Measurements from ENCODE around the gene MYCBP.
"Not testable (repeated sequence)": the region's sequence is repeated elsewhere in the genome, so short reads cannot be mapped to it uniquely, and the experiment has no call there.

MYCBP gene

DNA sequence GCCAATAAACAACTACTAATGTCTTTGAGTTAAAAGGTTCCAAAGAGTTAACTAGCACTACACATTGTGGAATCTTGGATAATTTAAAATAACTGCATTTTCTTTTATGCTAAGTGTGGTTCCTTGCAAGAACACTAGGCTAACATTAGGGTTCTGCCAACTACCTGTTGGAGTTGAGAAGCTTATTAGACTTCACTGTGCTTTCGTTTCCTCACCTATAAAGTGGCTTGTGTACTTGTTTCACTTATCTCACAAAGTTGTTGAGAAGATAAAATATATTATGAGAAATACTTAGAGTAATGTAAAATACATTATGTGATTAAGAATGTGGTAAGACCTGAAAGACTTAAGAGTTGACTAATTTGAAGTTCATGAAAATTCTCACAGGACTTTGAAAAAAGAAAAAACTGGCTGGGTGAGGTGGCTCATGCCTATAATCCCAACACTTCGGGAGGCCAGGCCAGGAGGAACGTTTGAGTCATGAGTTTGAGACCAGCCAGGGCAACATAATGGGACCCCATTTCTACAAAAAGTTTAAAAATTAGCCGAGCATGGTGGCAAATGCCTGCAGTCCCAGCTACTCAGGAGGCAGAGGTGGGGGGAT, 7.9 kb downstream of the MYCBP start:
- DNase-seq = no peak

DNA sequence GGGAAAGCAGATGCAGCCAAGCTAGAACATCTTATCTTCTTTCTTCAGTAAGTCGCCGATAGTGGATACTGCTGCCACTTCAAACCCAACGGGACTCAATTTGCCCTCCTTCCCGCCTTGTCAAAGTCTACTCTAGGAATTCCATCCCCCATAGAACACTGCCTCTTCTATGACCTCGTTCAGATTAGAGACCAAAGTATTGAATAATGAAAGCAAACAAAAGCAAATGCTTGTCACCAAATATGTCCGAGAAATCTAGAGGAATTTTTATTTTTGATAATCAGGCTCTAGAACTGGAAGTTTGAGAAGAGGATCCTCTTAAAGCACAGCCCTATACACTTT, 12.7 kb downstream of the MYCBP start:
- no peak for DNase-seq

DNA sequence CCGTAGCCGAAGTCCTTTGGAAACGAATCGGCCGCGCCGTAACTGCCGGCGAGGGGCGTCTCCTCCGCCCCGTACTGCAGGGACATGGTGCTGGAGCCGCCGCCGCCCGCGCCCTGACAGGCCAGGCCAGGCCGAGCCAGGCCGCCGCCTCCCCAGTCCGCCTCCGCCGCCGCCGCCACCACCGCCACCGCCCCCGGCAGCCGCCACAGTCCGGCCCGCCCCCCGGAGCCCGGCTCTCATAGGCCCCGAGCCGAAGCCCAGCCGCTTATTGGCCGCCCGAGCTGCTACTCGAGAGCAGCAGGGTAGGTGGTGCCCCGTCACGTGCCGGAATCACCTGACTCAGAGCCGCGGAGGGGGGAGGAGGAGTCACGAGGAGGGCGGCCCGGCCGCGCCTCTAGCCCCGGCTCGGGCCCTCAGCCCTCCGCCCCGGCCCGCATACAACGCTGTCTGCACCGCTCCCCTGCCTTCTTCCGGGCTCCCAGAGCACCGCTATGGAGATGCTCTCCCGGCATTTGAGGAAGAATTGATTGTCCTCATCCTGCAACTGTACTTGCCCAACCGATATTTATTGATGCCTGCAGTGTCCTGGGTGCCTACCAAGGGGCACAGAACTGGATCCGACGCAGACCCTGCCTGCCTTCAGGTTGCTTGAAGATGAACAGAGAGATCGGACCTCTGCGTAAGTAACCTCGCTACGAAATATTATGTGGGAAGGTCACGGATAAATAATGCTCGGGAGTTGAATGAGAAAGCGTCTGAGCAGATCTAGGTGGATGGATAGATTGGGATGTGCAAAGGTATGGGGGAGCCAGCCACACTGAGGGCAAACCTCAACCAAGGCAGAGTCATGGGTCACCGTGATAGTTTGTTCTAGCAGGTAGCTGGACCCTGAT, 13.3 kb downstream of the MYCBP start, which contains the start of gene RRAGC:
Gene RRAGC (minus strand): TSS at position 212 of the 893 bp plus-strand sequence. CDS start 126 bp downstream, at position 86.
- peak; percentile 97 to 98 for DNase-seq

DNA sequence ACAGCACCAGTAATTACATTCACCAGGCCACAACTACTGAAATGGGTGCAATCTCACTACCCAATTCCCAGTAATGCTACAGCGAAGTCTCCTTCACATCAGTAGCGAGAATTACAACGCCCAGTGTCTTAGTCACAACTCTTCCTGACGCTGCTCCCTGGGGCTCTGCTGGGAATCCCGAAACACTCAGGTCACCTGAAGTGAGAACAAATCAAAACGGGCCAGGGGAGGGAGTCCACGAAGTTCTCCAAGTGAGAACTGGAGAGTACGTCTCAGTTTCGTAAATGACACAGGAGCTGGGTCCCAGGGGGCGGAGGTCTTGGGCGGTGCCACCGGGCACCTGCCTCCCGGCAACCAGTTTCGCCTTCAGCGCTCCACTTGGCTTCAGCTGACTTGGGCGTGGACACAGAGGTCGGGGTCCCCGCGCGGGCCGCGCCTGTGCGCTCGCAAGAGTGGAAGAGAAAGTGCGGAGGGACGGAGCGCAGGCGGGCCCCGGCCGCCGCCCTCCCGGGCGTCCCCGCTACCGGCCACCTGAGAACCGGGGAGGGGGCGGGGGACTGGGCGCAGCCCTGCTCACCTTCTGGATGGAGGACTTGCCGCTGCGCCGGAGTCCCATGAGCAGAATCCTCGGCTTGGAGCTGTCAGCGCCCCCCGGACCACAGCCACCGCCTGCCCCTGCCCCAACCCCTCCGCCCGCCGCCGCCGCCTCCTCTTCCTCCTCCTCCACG, 14.2 kb downstream of the MYCBP start:
- peak; percentile 28 to 34 for DNase-seq

DNA sequence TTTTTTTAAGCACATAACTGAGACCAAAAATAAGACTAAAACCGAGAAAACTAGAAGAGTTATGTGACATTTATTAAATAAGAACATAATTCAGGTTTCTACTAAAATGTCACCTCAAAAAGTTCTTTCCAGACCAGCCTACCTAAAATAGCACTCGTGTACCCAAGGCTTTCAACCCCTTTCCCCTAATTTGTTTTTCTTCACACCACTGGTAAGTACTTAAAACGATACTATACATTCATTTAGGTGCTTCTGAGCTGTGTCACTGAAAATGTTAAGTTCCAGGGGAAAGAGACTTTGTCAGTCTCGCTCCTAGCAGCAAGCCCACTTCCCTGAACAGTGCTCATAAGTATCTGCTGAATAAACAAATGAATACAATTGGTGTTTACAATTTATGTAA, 20.4 kb downstream of the MYCBP start:
- no peak for DNase-seq

DNA sequence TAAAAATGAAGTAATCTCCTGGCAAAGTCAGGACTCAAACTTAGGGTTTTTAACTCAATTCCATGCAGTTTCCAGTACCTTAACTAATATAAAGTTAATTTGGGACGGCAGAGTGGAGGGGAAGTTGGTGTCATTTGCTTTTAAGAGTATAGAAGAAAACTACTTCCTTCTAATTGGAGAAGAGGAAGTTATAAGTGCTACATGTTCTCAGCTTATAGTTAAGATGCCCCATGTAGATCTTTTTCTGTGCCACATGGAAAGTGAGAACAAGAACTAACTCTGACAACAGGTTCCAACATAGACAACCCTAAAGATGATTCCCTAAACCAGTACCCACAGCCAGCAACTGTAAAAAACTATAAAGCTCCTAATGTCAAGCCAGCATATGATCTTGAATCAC, 25.1 kb downstream of the MYCBP start:
- DNase-seq = no peak

DNA sequence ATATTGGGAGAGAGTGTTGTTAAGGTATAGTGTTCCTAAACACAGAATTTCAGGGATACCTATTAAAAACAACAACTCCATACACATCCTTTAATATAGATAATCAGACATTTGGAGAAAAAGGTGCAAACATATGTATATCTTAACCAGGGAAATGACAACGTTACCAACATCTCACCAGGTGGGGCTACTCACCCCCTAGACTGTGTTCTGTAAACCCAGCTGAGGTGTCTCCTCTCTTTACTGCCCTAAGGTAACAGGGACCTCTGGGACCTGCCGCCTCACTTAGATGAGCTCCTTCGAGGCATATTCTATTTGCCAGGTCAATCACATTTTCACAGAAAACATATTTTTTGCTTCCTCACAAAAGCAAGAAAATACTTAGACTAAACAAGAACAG, 26.9 kb downstream of the MYCBP start:
- no peak for DNase-seq

DNA sequence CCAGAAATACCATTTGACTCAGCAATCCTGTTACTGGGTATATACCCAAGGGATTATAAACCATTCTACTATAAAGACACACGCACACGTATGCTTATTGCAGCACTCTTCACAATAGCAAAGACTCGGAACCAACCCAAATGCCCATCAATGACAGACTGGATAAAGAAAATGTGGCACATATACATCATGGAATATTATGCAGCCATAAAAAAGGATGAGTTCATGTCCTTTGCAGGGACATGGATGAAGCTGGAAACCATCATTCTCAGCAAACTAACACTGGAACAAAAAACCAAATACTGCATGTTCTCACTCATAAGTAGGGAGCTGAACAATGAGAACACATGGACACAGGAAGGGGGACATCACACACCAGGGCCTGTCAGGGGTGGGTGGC, 28.1 kb downstream of the MYCBP start:
- not testable (repeated sequence) for DNase-seq

DNA sequence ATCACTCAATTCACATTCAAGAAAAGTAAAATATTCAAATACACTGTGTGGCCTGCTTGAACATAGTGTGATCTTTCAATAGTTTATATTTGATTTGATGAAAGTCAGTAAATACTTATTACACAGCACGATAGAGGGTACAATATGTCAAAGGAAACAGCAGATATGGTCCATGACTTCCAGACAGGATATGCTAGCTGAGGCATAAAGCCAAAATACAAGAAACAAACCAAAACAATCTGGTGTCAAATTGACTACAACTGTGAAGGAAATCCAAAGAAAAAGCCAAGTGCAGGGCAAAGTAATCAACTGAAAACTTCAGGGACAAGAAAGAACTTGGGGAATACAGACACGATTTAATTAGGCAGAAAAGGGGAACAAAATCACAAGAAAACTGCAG, 32.9 kb downstream of the MYCBP start:
- no peak for DNase-seq

DNA sequence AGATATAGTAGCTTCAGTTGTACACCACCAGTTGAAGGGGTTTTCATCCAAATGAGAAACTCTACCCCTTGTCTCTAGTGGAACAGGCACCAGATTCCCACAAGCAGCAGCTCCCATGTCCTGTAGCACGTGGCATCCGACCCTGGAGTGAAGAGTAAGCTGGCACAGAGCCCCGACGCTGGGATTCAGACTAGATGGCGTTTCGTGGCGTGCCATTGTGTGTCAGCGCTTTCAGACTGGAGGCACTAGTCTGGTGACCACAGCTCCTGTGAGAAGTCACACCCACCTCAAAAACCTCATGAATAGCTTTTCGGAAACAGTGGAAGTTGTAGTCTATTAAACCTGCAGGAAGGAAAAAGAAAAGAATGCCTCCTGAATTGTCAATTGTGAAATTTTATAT, 33.8 kb downstream of the MYCBP start:
- DNase-seq = no peak

DNA sequence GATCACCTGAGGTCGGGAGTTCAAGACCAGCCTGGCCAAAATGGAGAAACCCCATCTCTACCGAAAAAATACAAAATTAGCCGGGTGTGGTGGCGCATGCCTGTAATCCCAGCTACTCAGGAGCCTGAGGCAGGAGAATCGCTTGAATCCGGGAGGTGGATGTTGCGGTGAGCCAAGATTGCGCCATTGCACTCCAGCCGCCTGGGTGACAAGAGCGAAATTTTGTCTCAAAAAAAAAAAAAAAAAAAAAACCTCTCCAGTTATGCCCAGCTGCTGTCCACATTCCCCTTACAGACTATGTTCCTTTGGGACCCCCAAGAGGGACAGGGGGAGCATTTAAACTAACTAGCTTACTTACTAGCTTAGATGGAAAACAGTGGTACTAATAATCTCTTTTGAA, 36.8 kb downstream of the MYCBP start:
- DNase-seq = not testable (repeated sequence)

DNA sequence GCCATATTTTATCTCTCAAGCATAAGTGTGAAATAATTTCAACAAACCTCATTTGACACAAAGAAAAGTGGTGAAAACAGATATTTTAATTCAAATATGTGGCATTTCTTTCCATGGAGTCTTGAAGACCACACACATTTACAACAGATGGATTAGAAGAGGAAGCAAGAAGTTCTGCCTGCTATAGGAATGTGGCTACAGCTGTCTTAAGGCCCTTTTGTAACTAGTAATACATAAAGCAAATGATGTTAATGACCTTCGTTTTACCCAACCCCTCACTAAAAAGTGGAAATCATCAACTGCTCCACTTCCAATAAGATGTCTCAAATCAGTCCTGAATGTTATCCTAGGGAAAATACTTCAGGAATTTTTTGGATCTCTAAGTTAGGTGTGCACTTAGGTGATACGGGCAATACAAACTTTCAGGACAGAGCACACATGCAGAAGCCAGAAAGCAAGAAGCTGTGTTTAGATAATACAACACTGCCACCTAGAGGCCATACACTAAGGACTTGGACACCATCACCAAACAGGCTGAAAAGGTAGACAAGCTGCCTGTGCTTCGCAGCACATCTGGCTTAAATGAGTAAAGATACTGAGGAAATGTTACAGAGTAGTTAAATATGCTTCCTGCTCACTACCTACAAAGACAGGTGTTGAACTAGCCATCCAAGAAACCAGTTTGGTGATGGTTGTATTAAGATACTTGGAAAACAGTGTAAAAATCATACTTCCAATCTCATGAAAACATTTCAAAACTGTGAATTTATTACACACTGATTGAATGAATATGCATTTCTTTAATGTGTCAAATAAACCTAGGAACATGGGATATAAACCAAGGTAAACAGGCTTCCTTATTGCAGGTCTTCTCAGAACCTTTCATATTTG, 38.0 kb downstream of the MYCBP start:
- DNase-seq = peak; percentile 15 to 16

DNA sequence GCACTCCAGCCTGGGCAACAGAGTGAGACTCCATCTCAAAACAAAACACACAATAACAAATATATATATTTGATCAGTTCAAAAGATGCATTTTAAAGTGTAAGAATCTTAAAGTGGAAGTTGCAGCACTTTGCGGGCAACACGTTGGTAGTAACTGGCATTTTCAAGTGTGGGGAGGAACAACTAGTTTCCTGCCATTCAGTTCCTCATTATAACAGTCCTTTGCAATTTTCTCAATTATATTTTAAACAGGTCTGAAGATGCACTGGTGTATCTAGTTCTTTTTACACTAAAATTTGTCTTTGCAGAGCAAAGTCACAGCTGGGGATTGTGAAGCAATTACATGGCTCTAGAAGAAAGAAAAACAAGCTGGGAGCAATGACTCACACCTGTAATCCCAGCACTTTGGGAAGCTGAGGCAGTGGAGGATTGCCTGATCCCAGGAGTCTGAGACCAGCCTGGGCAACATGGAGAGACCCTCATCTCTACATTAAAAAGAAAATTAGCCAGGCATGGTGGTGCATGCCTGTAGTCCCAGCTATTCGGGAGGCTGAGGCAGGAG, 38.8 kb downstream of the MYCBP start:
- DNase-seq = no peak

DNA sequence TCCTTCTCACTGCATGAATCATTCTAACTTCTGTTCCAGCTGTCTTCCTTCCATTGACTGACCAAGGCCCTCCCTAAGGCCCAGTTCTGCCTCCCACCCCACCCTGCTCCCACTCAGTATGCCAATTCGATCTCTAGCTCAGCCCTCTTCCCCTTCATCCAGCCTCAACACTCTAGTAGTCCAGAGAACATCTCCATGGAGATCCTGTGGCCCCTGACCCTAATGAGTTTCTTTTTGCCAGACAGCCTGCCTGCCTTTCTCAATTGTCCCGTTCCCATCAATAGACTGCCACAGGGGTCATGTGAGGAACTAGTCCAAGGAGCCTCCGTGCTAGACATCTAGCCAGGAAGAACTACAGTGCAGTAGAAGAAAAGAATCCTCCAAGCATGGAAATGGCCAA, 40.0 kb downstream of the MYCBP start:
- no peak for DNase-seq

DNA sequence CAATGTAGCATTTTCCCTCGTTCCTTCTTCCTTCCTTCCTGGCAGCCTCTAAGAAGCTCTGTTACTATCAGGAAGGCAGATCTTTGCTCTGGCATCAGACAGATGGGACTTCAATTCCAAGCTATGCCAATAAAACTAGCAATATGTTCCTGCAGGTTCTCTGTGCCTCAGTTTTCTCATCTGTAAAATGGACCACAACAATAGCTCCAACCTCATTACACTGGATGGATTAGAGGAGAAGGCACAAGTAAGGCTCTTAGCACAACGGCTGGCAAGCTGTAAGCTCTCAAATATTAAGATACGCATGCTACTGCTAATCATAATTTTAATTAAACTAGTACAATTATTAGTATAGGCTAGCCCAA, 40.8 kb downstream of the MYCBP start:
- no peak for DNase-seq

DNA sequence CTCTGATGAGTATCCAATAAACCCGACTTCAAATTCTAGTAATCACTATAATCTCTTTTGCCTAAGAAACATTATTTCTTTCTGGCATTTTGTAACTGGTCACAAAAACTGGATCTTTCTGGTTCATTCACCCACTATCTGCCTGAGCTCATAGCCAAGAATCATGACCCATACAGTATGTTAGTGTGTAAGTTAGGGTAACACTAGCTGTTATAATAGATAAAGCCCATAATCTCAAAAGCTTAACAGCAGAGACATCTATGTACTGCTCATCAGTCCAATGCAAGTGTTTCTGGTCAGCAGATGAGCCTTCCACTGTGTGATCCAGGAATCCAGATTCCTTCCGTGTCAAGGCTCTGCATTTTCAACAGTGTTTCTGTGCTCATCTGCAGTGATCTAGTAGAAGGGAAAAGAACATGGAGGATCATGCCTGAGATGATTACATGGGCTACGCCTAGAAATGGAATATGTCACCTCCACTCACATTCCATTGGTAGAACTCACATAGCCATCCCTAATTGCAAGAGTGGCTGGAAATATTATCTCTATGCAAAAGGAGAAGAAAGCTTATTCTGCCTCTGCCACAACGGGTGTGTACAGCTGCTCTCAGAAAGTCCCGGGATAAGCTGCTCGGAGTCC, 41.3 kb downstream of the MYCBP start:
- no peak for DNase-seq

DNA sequence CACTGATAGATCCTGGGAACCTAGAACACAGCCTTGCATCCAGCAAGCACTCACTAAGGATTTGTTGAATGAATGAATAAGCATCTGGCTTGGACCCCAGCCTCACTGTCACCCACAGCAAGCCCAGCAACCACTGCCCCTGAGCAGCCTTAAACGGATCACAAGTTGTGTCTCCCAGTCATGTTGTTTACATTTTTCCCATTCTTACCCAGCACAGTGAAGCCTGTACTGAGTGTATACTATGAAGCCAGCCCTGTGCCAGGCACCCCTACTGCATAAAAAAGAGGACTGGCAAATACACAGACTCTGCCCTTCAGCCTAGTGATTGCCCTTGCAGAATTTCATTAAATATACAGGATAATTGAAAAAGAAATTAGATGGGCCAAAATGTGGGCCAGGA, 43.8 kb downstream of the MYCBP start:
- DNase-seq = no peak

DNA sequence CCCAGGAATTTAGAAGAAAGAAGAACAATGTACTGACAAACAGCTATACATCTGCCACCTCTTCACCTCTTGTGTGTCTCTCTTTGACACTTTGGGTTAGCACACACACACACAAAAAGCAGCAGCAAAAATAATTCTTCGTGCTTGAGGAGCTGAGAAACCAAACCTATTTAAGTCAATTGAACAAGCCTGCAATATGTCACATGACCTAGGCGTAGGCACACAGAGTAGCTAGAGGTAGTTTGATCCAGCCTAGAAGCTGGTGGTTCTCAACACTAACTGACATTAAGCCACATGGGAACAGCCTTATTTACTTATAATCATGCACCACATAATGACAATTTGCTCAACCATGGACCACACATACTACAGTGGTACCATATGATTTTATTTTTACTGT, 45.8 kb downstream of the MYCBP start:
- no peak for DNase-seq

DNA sequence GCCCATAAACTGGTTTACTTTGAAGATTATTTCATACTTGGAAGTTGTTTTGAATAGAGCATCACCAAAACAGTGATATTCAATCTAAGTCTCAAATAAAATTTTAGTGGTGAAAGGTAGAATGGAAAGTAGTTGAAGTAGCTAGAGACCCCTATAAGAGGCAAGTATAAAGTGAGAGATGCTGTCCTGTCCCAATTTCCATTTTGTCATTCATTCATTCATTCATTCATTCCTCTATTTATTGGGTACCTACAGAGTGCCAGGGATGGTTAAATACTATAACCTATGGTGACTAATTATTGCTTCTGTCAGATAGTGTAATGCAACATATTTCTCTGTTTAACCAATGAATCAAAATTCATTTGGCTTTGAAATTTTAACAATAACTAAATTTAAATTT, 46.3 kb downstream of the MYCBP start:
- no peak for DNase-seq

DNA sequence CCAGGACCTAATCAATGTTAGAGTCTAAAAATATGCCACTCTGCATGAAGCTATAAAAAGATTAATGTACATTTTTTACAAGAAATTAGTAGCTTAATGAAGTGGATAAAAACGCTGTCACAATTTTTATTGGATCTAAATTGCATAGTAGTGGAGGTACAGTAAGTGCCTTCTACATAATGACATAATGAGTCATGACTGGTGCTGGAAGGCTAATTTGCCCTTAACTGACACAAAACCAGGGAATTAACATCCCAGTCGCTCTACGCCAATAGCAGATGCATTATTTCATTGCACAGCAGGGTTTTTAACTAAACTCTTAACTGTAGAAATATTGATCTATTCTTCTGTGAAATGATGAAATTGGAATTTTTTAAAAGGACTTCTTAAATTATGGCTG, 46.9 kb downstream of the MYCBP start:
- no peak for DNase-seq

DNA sequence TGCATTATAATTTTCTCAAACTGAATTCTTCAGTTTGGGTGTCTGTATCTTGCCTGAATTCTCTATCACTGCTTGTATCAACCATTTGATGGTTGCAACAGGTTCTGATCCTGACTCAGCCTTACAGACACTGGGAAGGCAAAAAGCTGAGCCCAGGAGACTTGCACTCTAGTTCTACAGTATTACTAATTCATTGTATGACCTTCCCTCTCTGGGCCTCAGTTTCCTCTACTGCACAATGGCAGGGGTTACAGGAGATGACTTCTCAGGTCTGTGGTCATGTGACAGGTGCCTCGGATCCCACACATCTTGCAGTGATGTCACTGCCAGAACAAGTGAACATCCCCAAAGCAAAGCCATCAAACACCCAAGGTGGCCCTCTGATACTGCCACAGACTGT, 52.3 kb downstream of the MYCBP start:
- no peak for DNase-seq

DNA sequence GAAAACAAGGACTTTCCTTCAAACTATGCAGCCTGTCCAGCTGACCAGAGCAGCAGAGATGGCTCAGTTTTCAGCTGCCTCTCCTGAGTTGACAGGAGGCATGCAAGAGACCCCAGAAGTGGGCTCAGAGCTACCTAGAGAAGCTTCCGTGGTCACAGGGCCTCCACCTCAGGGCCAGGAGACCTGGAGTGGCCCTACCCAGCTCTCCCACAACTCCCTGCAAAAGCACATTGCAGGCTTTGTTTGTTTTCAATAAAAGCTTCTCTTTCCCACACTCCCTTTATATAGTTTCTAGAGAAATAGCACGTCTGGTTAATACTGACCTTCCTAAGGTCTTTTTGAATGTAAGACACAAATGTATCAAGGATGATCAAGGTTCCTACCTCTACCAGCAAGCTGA, 53.6 kb downstream of the MYCBP start:
- DNase-seq = no peak
